OCI-LY7 (cell line): ENCODE data around the gene CD70. TPM values are rescaled to one million over a fixed set of nuclear protein-coding genes. Genes with fewer than 3 reads are reported as not detected.

Experiments used
- BruUV-seq: library from RNA; stranded (reverse); fragments of 400-500 nt; replicated peaks from 2 replicates; lab custom pipeline; 2021; lab: Mats Ljungman, UMichigan
- CTCF ChIA-PET: fragments of 300-600 bp; sonication (Branson Sonifier 250); formaldehyde crosslinking; loops from one replicate; lab custom pipeline; 2022; ENCODE audit warnings: antibody characterized with exemption; ENCODE audit not compliant: unreplicated experiment; lab: Charles Lee
- POLR2A ChIA-PET: fragments of 300-600 bp; sonication (Branson Sonifier 250); formaldehyde crosslinking; loops from one replicate; lab custom pipeline; 2022; ENCODE audit warnings: antibody characterized with exemption; lab: Charles Lee
- DNase-seq: peaks from one replicate; pipeline ENCODE4 v3.0.0-alpha.2; 2015; ENCODE audit warnings: low spot score
- H2AFZ ChIP-seq: fragments of 200-600 bp; sonication (generic), shearing (Covaris generic); 2 replicates; pipeline ENCODE4 v1.6.1; 2014; ENCODE audit warnings: mild to moderate bottlenecking, antibody characterized with exemption, low read length, moderate library complexity
- H3K27ac ChIP-seq: fragments of 200-600 bp; sonication (generic); 2 replicates; pipeline ENCODE4 v1.5.1; 2014; ENCODE audit warnings: mixed run types, low read depth, mild to moderate bottlenecking, moderate library complexity, low read length, inconsistent platforms; ENCODE audit not compliant: poor library complexity, severe bottlenecking
- H3K36me3 ChIP-seq: fragments of 200-600 bp; sonication (generic); 2 replicates; pipeline ENCODE4 v1.6.1; 2014; ENCODE audit warnings: mild to moderate bottlenecking, antibody characterized with exemption, low read length, moderate library complexity, mixed read lengths; ENCODE audit not compliant: insufficient read depth
- H3K4me1 ChIP-seq: fragments of 200-600 bp; sonication (generic); 2 replicates; pipeline ENCODE4 v1.5.1; 2014; ENCODE audit warnings: mild to moderate bottlenecking, low read length; ENCODE audit not compliant: insufficient read depth, poor library complexity, severe bottlenecking
- H3K4me2 ChIP-seq: fragments of 200-600 bp; sonication (generic); 2 replicates; pipeline ENCODE4 v1.6.1; 2014; ENCODE audit warnings: mild to moderate bottlenecking, low read length
- H3K4me3 ChIP-seq: fragments of 200-600 bp; sonication (generic); 2 replicates; pipeline ENCODE4 v1.5.1; 2014; ENCODE audit warnings: mild to moderate bottlenecking, low read depth, low read length; ENCODE audit not compliant: poor library complexity, severe bottlenecking
- H3K79me2 ChIP-seq: fragments of 200-600 bp; sonication (generic); 2 replicates; pipeline ENCODE4 v1.6.1; 2016; ENCODE audit warnings: low read depth, mild to moderate bottlenecking, low read length, moderate library complexity, mixed read lengths; ENCODE audit not compliant: insufficient read depth
- H3K9me2 ChIP-seq: fragments of 200-600 bp; sonication (generic); 2 replicates; pipeline ENCODE4 v1.6.1; 2016; ENCODE audit warnings: mild to moderate bottlenecking, low read length, mixed read lengths; ENCODE audit not compliant: insufficient read depth
- H3K9me3 ChIP-seq: fragments of 200-600 bp; sonication (generic); 2 replicates; pipeline ENCODE4 v1.6.1; 2014; ENCODE audit warnings: mild to moderate bottlenecking, mixed run types, low read length, mixed read lengths
- H4K20me1 ChIP-seq: fragments of 200-600 bp; sonication (generic); 2 replicates; pipeline ENCODE4 v1.6.1; 2014; ENCODE audit warnings: mild to moderate bottlenecking, antibody characterized with exemption, low read length, moderate library complexity, mixed read lengths; ENCODE audit not compliant: insufficient read depth
- EZH2phosphoT487 ChIP-seq: fragments of 200-600 bp; sonication (generic); IDR thresholded peaks from 2 replicates; pipeline ENCODE4 v1.6.1; 2018; ENCODE audit warnings: low read depth, borderline replicate concordance, mild to moderate bottlenecking, mixed run types, antibody characterized with exemption, low read length, moderate library complexity, mixed read lengths
- intact Hi-C: fragments of 100-400 bp; cut with micrococcal nuclease; formaldehyde crosslinking; loops from one replicate; pipeline ENCODE4 v1.10.0; 2022; ENCODE audit not compliant: unreplicated experiment
- total RNA-seq, 2 experiments: library from RNA; depleted of rRNA in 1 of 2; stranded (reverse); fragments of >200 nt in 1 of 2; shearing (Covaris generic) in 1 of 2; gene quantifications; 2 replicates each; pipeline ENCODE4 v1.2.3, GENCODE V29; 2014 to 2022
- TF ChIP-seq, protein P1 (sequence below): fragments of 200-600 bp; sonication (generic); conservative IDR thresholded peaks from 2 replicates; pipeline ENCODE4 v1.5.1; 2014; ENCODE audit warnings: mild to moderate bottlenecking, antibody characterized with exemption, low read length, moderate library complexity, mixed read lengths

CD70 gene
- total RNA-seq, 2 experiments from 2014 or later, result 88.2 to 165 TPM

DNA sequence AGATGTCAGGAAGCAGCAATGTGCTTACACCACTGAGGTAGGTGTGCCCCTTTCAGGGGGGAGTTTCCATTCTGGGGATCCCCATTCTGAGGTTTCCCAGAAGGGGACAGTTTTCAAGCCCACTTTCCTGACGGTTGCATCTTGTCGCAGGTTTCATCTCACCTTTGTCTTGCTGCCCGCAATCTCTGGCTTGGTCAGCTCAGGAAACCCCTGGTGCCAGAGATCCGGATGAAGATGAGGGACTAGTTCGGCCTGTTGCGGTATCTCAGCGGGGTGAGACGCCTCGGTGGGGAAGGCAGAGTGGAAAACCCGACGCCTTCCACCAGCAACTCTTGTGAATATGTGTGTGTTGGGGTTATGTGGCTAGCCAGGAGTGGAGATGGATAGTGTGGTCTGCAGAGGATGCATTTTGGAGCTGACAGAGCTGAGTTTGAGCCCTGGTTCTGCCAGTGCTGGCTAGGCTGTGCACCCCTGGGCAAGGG is 47.0 kb downstream of the CD70 start:
- intact Hi-C loops, result no loop called here
- H3K9me2 ChIP-seq, result no peaks in the 10 kb centered on the region
- BruUV-seq, result no TSS peak
- no peak overlapping the region for H3K27ac ChIP-seq
- POLR2A ChIA-PET, result no interaction called here
- no peaks in the 10 kb centered on the region for H3K79me2 ChIP-seq
- TF ChIP-seq, protein P1, sequence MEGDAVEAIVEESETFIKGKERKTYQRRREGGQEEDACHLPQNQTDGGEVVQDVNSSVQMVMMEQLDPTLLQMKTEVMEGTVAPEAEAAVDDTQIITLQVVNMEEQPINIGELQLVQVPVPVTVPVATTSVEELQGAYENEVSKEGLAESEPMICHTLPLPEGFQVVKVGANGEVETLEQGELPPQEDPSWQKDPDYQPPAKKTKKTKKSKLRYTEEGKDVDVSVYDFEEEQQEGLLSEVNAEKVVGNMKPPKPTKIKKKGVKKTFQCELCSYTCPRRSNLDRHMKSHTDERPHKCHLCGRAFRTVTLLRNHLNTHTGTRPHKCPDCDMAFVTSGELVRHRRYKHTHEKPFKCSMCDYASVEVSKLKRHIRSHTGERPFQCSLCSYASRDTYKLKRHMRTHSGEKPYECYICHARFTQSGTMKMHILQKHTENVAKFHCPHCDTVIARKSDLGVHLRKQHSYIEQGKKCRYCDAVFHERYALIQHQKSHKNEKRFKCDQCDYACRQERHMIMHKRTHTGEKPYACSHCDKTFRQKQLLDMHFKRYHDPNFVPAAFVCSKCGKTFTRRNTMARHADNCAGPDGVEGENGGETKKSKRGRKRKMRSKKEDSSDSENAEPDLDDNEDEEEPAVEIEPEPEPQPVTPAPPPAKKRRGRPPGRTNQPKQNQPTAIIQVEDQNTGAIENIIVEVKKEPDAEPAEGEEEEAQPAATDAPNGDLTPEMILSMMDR, result no peak
- TF ChIP-seq EZH2phosphoT487, result no peak
- no peak for DNase-seq
- CTCF ChIA-PET, result no interaction called here
- peaks cover 17% of the 10 kb centered on the region for H3K36me3 ChIP-seq
- no peak overlapping the region for H3K4me3 ChIP-seq
- H2AFZ ChIP-seq, result no peak overlapping the region
- H4K20me1 ChIP-seq, result no peaks in the 10 kb centered on the region
- H3K4me1 ChIP-seq, result peaks cover 15% of the 10 kb centered on the region
- no peak overlapping the region for H3K4me2 ChIP-seq
- H3K9me3 ChIP-seq, result peaks cover 16% of the 10 kb centered on the region

DNA sequence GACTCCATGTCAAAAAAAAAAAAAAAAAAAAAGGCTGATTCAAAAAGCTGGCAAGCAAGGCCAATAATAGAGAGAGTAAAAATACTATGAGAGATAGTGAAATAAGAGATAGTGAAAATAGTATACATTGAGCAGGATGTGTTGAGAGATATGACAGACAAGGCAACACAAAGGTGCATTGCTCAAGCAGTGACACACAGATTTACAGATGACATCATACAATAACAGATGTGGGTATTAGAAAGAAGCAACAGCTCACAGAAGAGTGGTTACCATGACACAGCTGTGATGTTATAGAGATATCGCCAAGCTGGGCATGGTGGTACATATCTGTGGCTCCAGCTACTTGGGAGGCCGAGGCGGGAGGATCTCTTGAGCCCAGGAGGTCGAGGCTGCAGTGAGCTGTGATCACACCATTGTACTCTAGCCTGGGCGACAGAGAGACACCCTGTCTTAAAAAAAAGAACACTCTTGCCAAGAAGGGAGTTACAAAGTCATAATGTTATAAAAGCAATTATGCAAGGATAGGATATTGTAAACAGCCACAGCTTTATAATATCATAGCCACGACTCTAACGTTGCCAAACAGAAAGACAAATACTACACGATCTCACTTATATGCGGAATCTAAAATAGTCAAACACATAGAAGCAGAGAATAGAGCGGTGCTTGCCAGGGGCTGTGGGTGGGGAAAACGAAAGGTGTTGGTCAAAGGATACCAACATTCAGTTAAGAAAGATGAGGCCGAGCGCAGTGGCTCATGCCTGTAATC is 49.8 kb downstream of the CD70 start:
- no peak overlapping the region for H3K4me2 ChIP-seq
- H3K36me3 ChIP-seq, result peaks cover 29% of the 10 kb centered on the region
- no peak for DNase-seq
- POLR2A ChIA-PET, result interaction anchor here (0.6 kb wide), 1 partner anchor 17 kb away, joined by 4 read pairs; no protein-coding TSS in a partner anchor
- H3K4me3 ChIP-seq, result no peak overlapping the region
- TF ChIP-seq, protein P1, result no peak
- TF ChIP-seq EZH2phosphoT487, result no peak
- no peak overlapping the region for H3K27ac ChIP-seq
- no TSS peak for BruUV-seq
- H3K9me2 ChIP-seq, result no peaks in the 10 kb centered on the region
- CTCF ChIA-PET, result no interaction called here
- H3K9me3 ChIP-seq, result peaks cover 14% of the 10 kb centered on the region; the same call in 1 of the 2 replicates
- intact Hi-C loops, result no loop called here
- H3K4me1 ChIP-seq, result peaks cover 35% of the 10 kb centered on the region
- H2AFZ ChIP-seq, result no peak overlapping the region
- peaks cover 11% of the 10 kb centered on the region; the same call in 1 of the 2 replicates for H3K79me2 ChIP-seq
- H4K20me1 ChIP-seq, result no peaks in the 10 kb centered on the region

DNA sequence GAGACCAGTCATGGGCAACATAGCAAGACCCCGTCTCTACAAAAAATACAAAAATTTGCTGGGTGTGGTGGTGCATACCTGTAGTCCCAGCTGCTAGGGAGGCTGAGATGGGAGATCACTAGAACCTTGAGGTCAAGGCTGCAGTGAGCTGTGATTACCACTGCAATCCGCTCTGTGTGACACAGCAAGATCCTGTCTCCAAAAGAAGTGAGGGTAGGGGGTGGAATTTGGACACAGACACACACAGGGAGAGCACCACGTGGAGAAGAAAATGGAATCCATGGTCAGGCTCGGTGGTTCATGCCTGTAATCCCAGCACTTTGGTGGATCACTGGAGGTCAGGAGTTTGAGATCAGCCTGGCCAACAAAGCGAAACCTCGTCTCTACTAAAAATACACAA is 51.4 kb downstream of the CD70 start:
- Histone ChIP-seq H3K4me2 (no peak overlapping the region), H3K9me3 (peaks cover 12% of the 10 kb centered on the region; the same call in 1 of the 2 replicates), H3K36me3 (peaks cover 41% of the 10 kb centered on the region), H4K20me1 (no peaks in the 10 kb centered on the region), H2AFZ (no peak overlapping the region), H3K9me2 (no peaks in the 10 kb centered on the region), H3K79me2 (peaks cover 11% of the 10 kb centered on the region; the same call in 1 of the 2 replicates), H3K4me1 (peaks cover 42% of the 10 kb centered on the region), H3K4me3 (no peak overlapping the region), H3K27ac (no peak overlapping the region)
- ChIA-PET CTCF (no interaction called here), POLR2A (interaction anchor here (1.3 to 1.6 kb wide), 2 partner anchors 10 to 38 kb away, joined by 3 read pairs; no protein-coding TSS in a partner anchor)
- no peak for DNase-seq
- BruUV-seq, result no TSS peak
- no peak for TF ChIP-seq EZH2phosphoT487
- TF ChIP-seq, protein P1, result no peak
- intact Hi-C loops, result no loop called here
